Colon (tissue), 2 donors: ENCODE results near the gene SH3BP2.

ENCODE experiments used
- FAIRE-seq: peaks from 2 replicates; lab custom pipeline; 2012; peaks lifted over from hg19 to GRCh38; lab: Jason Lieb, UNC
- donor health status: control.
- donor health status: control.

Gene SH3BP2

DNA sequence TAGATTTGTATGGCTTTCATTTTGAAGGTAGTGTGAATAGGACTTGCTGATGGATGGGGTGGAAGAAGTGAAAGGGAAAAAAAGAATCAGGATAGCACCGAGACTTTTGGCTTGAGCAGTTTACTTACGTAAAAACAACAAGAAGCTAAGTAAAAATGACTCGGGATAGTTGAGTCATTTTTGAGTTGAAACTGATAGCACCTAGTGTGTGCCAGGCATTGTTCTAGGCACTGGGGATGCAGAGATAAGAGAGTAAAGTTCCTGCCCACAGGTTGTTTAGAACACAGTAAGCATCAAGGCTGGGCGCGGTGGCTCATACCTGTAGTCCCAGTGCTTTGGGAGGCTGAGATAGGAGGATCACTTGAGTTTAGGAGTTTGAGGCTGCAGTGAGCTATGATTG is 85.5 kb downstream of the SH3BP2 start:
- FAIRE-seq: no peak

DNA sequence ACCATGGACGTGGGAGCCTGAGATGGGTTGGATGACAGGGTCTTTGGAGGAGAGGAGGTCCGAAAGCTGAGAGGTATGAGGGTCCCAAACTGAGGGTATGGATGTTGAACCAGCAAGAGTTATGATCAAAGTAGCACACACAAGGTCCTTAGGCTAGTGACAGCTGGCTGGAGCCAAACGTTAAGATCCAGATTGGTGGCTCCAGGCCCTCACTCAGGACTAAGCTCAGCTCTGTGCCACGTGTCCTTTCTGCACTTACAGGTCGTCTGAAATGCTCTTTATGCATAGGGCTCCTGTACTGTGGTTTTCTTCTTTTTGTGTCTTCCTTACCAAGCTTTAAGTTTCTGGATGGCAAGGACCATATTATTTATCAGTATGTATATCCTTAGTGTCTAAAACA is 86.1 kb downstream of the SH3BP2 start:
- no peak for FAIRE-seq

DNA sequence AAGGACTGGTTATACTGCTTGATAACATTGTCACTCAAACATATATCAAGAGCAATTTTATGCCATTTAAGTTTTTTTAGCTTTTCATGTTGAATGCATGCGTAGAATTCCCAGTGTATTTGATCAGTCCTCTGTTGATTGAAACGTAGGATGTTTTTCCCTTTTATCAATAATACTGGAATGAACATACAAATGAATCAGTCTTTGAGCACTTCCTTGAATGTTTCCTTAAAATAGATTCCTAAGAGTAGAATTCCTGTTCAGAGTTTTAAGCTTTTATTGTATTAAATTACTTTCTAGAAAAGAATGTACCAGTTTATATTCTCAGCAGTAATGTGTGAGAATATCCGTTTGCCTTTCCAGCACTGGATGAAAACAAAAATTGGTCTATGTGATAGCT is 88.5 kb downstream of the SH3BP2 start:
- FAIRE-seq: no peak

DNA sequence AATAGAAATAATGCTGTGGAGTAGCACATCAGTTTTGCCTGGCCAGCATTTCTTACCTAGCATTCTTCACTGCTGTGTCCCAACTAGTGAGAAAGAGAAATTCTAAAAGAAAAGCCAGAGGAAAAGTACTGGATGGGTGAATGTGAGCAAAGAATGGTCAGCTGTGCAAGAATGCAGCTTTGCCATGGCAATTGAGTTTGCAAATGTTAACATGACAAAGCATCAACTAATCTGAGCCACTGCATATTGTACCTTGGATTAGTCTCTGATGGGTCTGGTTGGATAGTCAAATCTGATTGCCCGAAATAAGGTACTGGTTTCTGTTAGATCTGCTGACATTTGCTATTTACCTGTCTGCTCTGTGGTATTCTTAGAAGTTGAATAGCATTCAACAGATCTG is 89.5 kb downstream of the SH3BP2 start:
- no peak for FAIRE-seq

DNA sequence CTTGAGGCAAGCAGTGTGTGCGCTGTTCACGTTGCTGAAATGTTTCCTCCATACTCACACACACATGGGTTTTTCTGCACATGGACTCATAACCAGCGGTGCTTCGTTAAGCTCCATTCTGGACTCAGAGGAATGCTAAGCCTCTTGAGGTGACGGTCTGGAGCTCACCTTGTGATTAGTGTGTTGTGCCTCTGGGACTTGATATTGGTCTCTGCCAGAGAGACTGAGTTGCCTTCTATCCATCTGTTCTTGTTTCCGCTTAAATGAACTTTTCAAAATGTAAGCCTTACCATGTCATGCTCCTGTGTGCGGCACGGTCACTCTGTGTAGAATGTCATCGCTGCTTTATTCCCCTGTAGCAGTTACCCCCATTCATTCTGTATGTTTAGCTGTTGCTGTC is 93.3 kb downstream of the SH3BP2 start:
- no peak for FAIRE-seq

DNA sequence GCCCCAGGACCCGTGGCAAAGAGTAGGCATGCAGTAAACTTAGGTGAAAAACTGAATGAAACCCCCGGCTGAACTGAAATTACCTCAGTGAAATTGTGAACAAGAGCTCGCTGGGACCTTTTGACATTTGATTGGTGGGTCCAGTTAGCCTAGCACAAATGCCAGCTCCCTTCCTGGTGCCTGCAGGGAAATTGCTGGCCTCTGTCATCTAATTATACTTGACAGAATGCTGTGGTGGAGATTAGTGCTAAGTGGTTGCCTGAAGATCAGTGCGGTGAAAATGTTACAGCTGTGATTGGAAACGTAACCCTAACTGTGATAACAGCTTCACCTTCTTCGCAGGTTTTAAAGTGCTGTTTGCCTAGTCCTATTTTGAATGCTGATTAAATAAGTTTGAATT is 93.7 kb downstream of the SH3BP2 start:
- FAIRE-seq: no peak

DNA sequence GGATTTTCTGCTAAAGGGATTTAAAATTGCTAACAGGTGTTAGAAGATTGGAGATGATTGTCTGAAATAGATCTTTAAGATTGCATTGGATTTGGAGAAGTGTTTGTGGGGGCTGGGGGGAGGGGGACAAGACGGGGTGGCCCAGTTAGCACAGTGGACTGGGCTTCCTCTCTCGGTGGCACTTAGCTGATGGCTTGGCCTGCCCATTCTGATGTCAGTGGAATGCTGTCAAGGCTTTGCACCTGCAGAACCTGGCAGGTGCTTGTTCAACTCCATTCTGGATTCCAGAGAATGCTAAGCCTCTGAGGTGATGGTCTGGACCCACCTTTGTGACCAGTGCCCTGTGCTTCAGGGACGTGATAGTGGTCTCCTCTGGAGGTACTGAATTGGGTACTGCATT is 94.5 kb downstream of the SH3BP2 start:
- no peak for FAIRE-seq

DNA sequence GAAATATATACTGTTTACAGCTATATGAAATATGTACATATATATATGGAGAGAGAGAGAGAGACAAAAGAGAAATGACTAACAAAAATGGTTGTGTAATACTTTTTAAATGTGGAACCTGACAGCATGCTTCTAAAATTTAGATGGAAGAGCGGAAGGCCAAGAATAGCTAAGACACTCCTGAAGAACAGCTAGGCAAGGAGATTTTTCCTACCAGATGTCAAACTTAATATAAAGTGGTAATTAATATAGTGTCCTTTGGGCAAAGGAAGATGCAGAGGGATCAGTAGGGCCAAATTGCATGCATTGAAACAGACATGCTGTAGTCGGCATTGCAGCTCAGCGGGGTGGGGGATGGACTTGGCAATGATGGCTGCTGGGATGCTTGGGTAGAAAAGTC is 96.0 kb downstream of the SH3BP2 start:
- FAIRE-seq: no peak
